GM12878 (cell line): ENCODE data around the gene BCOR. TPM values are rescaled to one million over a fixed set of nuclear protein-coding genes. Genes with fewer than 3 reads are reported as not detected.

Experiments
- ATAC-seq: fragments of 200-7000 bp; cut with Tn5 transposase; 3 replicates; pipeline ENCODE4 v1.9.1; 2020; ENCODE audit warnings: mild to moderate bottlenecking, moderate library complexity
- BruUV-seq: library from RNA; stranded (reverse); fragments of 400-500 nt; replicated peaks from 2 replicates; lab custom pipeline; 2021; lab: Mats Ljungman, UMichigan
- CTCF ChIA-PET: fragments of 300-600 bp; sonication (Branson Sonifier 250); formaldehyde crosslinking; extraction: SDS; loops from one replicate; lab custom pipeline; 2021; ENCODE audit warnings: inconsistent platforms; lab: Yijun Ruan, JAX
- POLR2A ChIA-PET: fragments of 350-600 bp; formaldehyde crosslinking; extraction: SDS; loops from one replicate; lab custom pipeline; 2021; ENCODE audit warnings: inconsistent platforms; lab: Charles Lee
- RAD21 ChIA-PET: fragments of 300-600 bp; sonication (Branson Sonifier 250); formaldehyde crosslinking; loops from one replicate; lab custom pipeline; 2023; ENCODE audit warnings: antibody characterized with exemption; ENCODE audit not compliant: unreplicated experiment; lab: Charles Lee
- SMC1A ChIA-PET: fragments of 300-600 bp; sonication (Branson Sonifier 250); formaldehyde crosslinking; loops from one replicate; lab custom pipeline; 2023; ENCODE audit not compliant: unreplicated experiment, uncharacterized antibody; lab: Charles Lee
- DNase-seq: peaks from one replicate; pipeline ENCODE4 v3.0.0-alpha.2; 2011; ENCODE audit warnings: low read depth, low spot score
- FAIRE-seq: peaks from 3 replicates; lab custom pipeline; 2011; peaks lifted over from hg19 to GRCh38; lab: Jason Lieb, UNC
- H2AFZ ChIP-seq: 2 replicates; pipeline ENCODE4 v1.6.0; 2011; ENCODE audit warnings: low read depth, low read length, control low read depth; ENCODE audit not compliant: control insufficient read depth
- H3K27ac ChIP-seq: 2 replicates; pipeline ENCODE4 v1.5.1; 2011; ENCODE audit warnings: control low read depth; ENCODE audit not compliant: control insufficient read depth, insufficient read depth
- H3K27me3 ChIP-seq, 2 experiments: replicated peaks in 1 of 2; 2 replicates each; pipeline versions ENCODE4 v1.6.0 to v1.6.1; 2011; ENCODE audit warnings: low read length in 1 of 2; ENCODE audit not compliant: control insufficient read depth in 2 of 2, insufficient read depth in 2 of 2
- H3K36me3 ChIP-seq, 2 experiments: 2 replicates each; pipeline ENCODE4 v1.5.1; 2011; ENCODE audit warnings: low read length in 1 of 2; ENCODE audit not compliant: control insufficient read depth in 2 of 2, insufficient read depth in 2 of 2
- H3K4me1 ChIP-seq: 2 replicates; pipeline ENCODE4 v1.6.1; 2011; ENCODE audit warnings: mild to moderate bottlenecking, low read length, moderate library complexity, mixed read lengths; ENCODE audit not compliant: control insufficient read depth, insufficient read depth
- H3K4me2 ChIP-seq: 2 replicates; pipeline ENCODE4 v1.6.0; 2011; ENCODE audit warnings: control low read depth; ENCODE audit not compliant: control insufficient read depth, insufficient read depth
- H3K4me3 ChIP-seq: fragments of 200-600 bp; sonication (generic); 2 replicates; pipeline ENCODE4 v1.5.1; 2016
- H3K79me2 ChIP-seq: 2 replicates; pipeline ENCODE4 v1.6.0; 2011; ENCODE audit warnings: low read length; ENCODE audit not compliant: control insufficient read depth, insufficient read depth
- H3K9ac ChIP-seq: 2 replicates; pipeline ENCODE4 v1.8.0; 2011; ENCODE audit warnings: low read length, control low read depth, mixed read lengths; ENCODE audit not compliant: control insufficient read depth, insufficient read depth
- H3K9me3 ChIP-seq: replicated peaks from 3 replicates; pipeline ENCODE4 v1.5.1; 2011; ENCODE audit warnings: mild to moderate bottlenecking, low read length; ENCODE audit not compliant: control insufficient read depth, insufficient read depth
- H4K20me1 ChIP-seq: 2 replicates; pipeline ENCODE4 v1.6.0; 2011; ENCODE audit not compliant: control insufficient read depth, insufficient read depth
- ATF2 ChIP-seq: IDR thresholded peaks from 2 replicates; pipeline ENCODE4 v1.6.1; 2012; ENCODE audit warnings: low read length, inconsistent platforms
- CBX5 ChIP-seq: sonication (generic); IDR thresholded peaks from 2 replicates; pipeline ENCODE4 v1.6.1; 2016; ENCODE audit warnings: low read depth, moderate library complexity, mild to moderate bottlenecking, inconsistent platforms
- HCFC1 ChIP-seq: fragments of 150-350 bp; IDR thresholded peaks from 2 replicates; pipeline ENCODE4 v1.6.1; 2014; ENCODE audit warnings: low read length
- IKZF1 ChIP-seq: fragments of 450-650 bp; conservative IDR thresholded peaks from 2 replicates; pipeline ENCODE4 v1.6.1; 2017; ENCODE audit warnings: antibody characterized with exemption, mild to moderate bottlenecking
- RBBP5 ChIP-seq: fragments of 200-600 bp; sonication (generic); conservative IDR thresholded peaks from 2 replicates; pipeline ENCODE4 v1.6.1; 2016
- REST ChIP-seq: IDR thresholded peaks from 2 replicates; pipeline ENCODE4 v1.6.1; 2012; ENCODE audit warnings: mild to moderate bottlenecking, low read depth, low read length
- TBL1XR1 ChIP-seq: IDR thresholded peaks from 2 replicates; pipeline ENCODE4 v1.6.1; 2012; ENCODE audit warnings: low read depth, low read length, improper control_type of control experiment
- WGBS: methylation state at CpG from one replicate; pipeline ENCODE4 v1.1.6; 2016; ENCODE audit warnings: low lambda C conversion rate; ENCODE audit not compliant: insufficient replicate concordance, insufficient coverage; ENCODE audit errors: missing lambda C conversion rate; 5-methylcytosine and 5-hydroxymethylcytosine counted together
- in situ Hi-C: fragments of 300-500 bp; cut with MboI; formaldehyde crosslinking; loops from 9 replicates; pipeline ENCODE4 v1.14.3; 2018; ENCODE audit warnings: mixed read lengths
- intact Hi-C: fragments of 100-400 bp; cut with micrococcal nuclease; formaldehyde crosslinking; loops from one replicate; pipeline ENCODE4 v1.14.2; 2022; ENCODE audit not compliant: unreplicated experiment
- polyA plus RNA-seq, 11 experiments: library from polyadenylated mRNA; depleted of rRNA in 4 of 11; unstranded in 6 of 11; stranded (reverse) in 5 of 11; fragments of >200 nt; fragmentation: Nextera tagmentation in 4 of 11; fragmentation: Illumina TruSeq in 1 of 11; extraction: Ambion mirVana in 4 of 11; extraction: Trizol in 1 of 11; gene quantifications; 1 replicate in 1 of 11; 2 replicates in 10 of 11; pipeline versions ENCODE4 v1.2.1 to v1.2.3, GENCODE V29; 2011 to 2016; ENCODE audit warnings: inconsistent platforms in 2 of 11, missing spikeins in 2 of 11, low read depth in 1 of 11
- total RNA-seq, 4 experiments: library from RNA; depleted of rRNA in 3 of 4; stranded (reverse); fragments of >200 nt in 3 of 4; fragmentation: Illumina TruSeq in 1 of 4; extraction: Trizol in 1 of 4; gene quantifications; 2 replicates each; pipeline versions ENCODE4 v1.2.1 to v1.2.3, GENCODE V29; 2013 to 2021
- TF ChIP-seq, protein P1 (sequence below): IDR thresholded peaks from 2 replicates; pipeline ENCODE4 v1.6.1; 2012; ENCODE audit warnings: low read depth, low read length, improper control_type of control experiment

Gene BCOR
- total and polyA plus RNA-seq, 10 of the 15 experiments (the other 5 are each of a cell fraction or from before 2014, with no cell fraction given): 5.1 to 16.4 (median 10.1) TPM

GRCh38 chrX:40050532-40050931 is 47.2 kb downstream of the BCOR start:
- Histone ChIP-seq H3K4me2 (no peak overlapping the region), H3K79me2 (no peaks in the 10 kb centered on the region), H3K4me3 (no peak overlapping the region), H3K9ac (no peak overlapping the region)
- no peak for FAIRE-seq
- CTCF ChIA-PET: no interaction called here
- SMC1A ChIA-PET: no interaction called here
- no peak for DNase-seq
- no peak for ATAC-seq
- no peak for TF ChIP-seq REST
- TF ChIP-seq CBX5: 0 out of 2 replicates have a peak, but pooled peaks have one; percentile 62
- TF ChIP-seq, all 136 proteins: peak for 1
- no peaks in the 10 kb centered on the region for H3K4me1 ChIP-seq
- peaks cover 11% of the 10 kb centered on the region; the same call in 1 of the 3 replicates for H3K9me3 ChIP-seq
- H2AFZ ChIP-seq: no peak overlapping the region
- POLR2A ChIA-PET: no interaction called here
- intact Hi-C loops: no loop called here
- BruUV-seq: no TSS peak
- H3K27me3 ChIP-seq: no peaks in the 10 kb centered on the region
- in situ Hi-C loops: no loop called here
- H4K20me1 ChIP-seq: no peaks in the 10 kb centered on the region
- 87% methylated on average over 1 of the region's 1 CpG for WGBS
- H3K27ac ChIP-seq: no peak overlapping the region
- RAD21 ChIA-PET: no interaction called here
- peaks cover 2 to 9% of the 10 kb centered on the region in 2 experiments; a peak in 3 of 4 replicates for H3K36me3 ChIP-seq

- ATAC-seq: no peak
- no peak overlapping the region for H3K4me3 ChIP-seq
- H3K79me2 ChIP-seq: no peaks in the 10 kb centered on the region
- peaks cover 11% of the 10 kb centered on the region; the same call in 1 of the 3 replicates for H3K9me3 ChIP-seq
- in situ Hi-C loops: no loop called here
- no peak for FAIRE-seq
- RAD21 ChIA-PET: no interaction called here
- no peak overlapping the region for H3K27ac ChIP-seq
- DNase-seq: no peak
- H3K4me1 ChIP-seq: no peaks in the 10 kb centered on the region
- H2AFZ ChIP-seq: no peak overlapping the region
- WGBS: 58% methylated on average over 7 of the region's 7 CpGs
- no peak overlapping the region for H3K4me2 ChIP-seq
- H4K20me1 ChIP-seq: no peaks in the 10 kb centered on the region
- no peak overlapping the region for H3K9ac ChIP-seq
- H3K36me3 ChIP-seq: peaks cover 2 to 6% of the 10 kb centered on the region in 2 experiments; a peak in 3 of 4 replicates
- TSS peak; percentile 54 for BruUV-seq
- SMC1A ChIA-PET: no interaction called here
- H3K27me3 ChIP-seq: no peaks in the 10 kb centered on the region
- CTCF ChIA-PET: no interaction called here
- POLR2A ChIA-PET: interaction anchor here (0.5 kb wide), 1 partner anchor 532 kb away, joined by 4 read pairs; no protein-coding TSS in a partner anchor
- intact Hi-C loops: no loop called here
- TF ChIP-seq, protein P1, sequence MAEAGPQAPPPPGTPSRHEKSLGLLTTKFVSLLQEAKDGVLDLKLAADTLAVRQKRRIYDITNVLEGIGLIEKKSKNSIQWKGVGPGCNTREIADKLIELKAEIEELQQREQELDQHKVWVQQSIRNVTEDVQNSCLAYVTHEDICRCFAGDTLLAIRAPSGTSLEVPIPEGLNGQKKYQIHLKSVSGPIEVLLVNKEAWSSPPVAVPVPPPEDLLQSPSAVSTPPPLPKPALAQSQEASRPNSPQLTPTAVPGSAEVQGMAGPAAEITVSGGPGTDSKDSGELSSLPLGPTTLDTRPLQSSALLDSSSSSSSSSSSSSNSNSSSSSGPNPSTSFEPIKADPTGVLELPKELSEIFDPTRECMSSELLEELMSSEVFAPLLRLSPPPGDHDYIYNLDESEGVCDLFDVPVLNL: no peak
- TF ChIP-seq IKZF1 (no peak), TBL1XR1 (no peak), ATF2 (no peak), RBBP5 (no peak), HCFC1 (no peak)
Measured at GRCh38 chrX:40049084-40049641, 48.6 kb downstream of the BCOR start.
